Activated CD8-positive, alpha-beta T cell treated with anti-CD3 and anti-CD28 coated beads for 36 hours (primary cell): ENCODE results near the gene TTC33. TPM values are rescaled to one million over a fixed set of nuclear protein-coding genes. Genes with fewer than 3 reads are reported as not detected.

Source experiments
- ATAC-seq: fragments of 200-7000 bp; cut with Tn5 transposase; one replicate; pipeline ENCODE4 v1.10.0; 2021; ENCODE audit warnings: mild to moderate bottlenecking, moderate library complexity
- CTCF ChIA-PET: fragments of 350-600 bp; sonication (Branson Sonifier 250); formaldehyde crosslinking; loops from one replicate; lab custom pipeline; 2021; ENCODE audit warnings: antibody characterized with exemption; lab: Charles Lee
- POLR2A ChIA-PET: fragments of 350-600 bp; sonication (Branson Sonifier 250); formaldehyde crosslinking; loops from one replicate; lab custom pipeline; 2021; ENCODE audit warnings: antibody characterized with exemption; lab: Charles Lee
- DNase-seq: peaks from one replicate; pipeline ENCODE4 v3.0.0-alpha.2; 2020
- H3K27ac Mint-ChIP-seq: one replicate; pipeline ENCODE4 v1.8.0; 2021; ENCODE audit warnings: mild to moderate bottlenecking, mixed read lengths
- H3K27me3 Mint-ChIP-seq: one replicate; pipeline ENCODE4 v1.8.0; 2021; ENCODE audit warnings: mixed read lengths
- H3K36me3 Mint-ChIP-seq: one replicate; pipeline ENCODE4 v1.8.0; 2021; ENCODE audit warnings: low read depth, mixed read lengths
- H3K4me1 Mint-ChIP-seq: one replicate; pipeline ENCODE4 v1.8.0; 2021; ENCODE audit warnings: low read depth, mixed read lengths
- H3K4me3 Mint-ChIP-seq: one replicate; pipeline ENCODE4 v1.8.0; 2021; ENCODE audit warnings: mild to moderate bottlenecking, moderate library complexity, mixed read lengths
- H3K9me3 Mint-ChIP-seq: one replicate; pipeline ENCODE4 v1.8.0; 2021; ENCODE audit warnings: mixed read lengths
- intact Hi-C: fragments of 100-400 bp; cut with micrococcal nuclease; formaldehyde crosslinking; loops from one replicate; pipeline ENCODE4 v1.10.0; 2022
- total RNA-seq, 2 experiments: library from RNA; stranded (reverse); gene quantifications; one replicate each; pipeline ENCODE4 v1.2.3, GENCODE V29; 2021
- TF ChIP-seq, protein P1 (sequence below): fragments of 200-600 bp; IDR thresholded peaks from one replicate; pipeline ENCODE4 v1.8.0; 2022; ENCODE audit warnings: antibody characterized with exemption, mild to moderate bottlenecking

The TTC33 gene
- total RNA-seq, 2 experiments from 2014 or later, result 21.4 to 21.5 TPM

GRCh38 chr5:40683305-40683704 is 72.5 kb downstream of the TTC33 start:
- Mint-ChIP-seq H3K36me3 (peaks cover 83% of the 10 kb centered on the region), H3K4me1 (peaks cover 28% of the 10 kb centered on the region), H3K9me3 (no peaks in the 10 kb centered on the region), H3K4me3 (peak overlapping the region; percentile 99), H3K27me3 (no peaks in the 10 kb centered on the region), H3K27ac (peak overlapping the region; percentile 98)
- ATAC-seq (no peak), DNase-seq (no peak)
- POLR2A ChIA-PET, result interaction anchor here (1.4 to 3.8 kb wide), 4 partner anchors 149 to 300 kb away, joined by 3 to 15 read pairs (median 6); no protein-coding TSS in a partner anchor
- TF ChIP-seq, protein P1, sequence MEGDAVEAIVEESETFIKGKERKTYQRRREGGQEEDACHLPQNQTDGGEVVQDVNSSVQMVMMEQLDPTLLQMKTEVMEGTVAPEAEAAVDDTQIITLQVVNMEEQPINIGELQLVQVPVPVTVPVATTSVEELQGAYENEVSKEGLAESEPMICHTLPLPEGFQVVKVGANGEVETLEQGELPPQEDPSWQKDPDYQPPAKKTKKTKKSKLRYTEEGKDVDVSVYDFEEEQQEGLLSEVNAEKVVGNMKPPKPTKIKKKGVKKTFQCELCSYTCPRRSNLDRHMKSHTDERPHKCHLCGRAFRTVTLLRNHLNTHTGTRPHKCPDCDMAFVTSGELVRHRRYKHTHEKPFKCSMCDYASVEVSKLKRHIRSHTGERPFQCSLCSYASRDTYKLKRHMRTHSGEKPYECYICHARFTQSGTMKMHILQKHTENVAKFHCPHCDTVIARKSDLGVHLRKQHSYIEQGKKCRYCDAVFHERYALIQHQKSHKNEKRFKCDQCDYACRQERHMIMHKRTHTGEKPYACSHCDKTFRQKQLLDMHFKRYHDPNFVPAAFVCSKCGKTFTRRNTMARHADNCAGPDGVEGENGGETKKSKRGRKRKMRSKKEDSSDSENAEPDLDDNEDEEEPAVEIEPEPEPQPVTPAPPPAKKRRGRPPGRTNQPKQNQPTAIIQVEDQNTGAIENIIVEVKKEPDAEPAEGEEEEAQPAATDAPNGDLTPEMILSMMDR, result no peak
- CTCF ChIA-PET, result interaction anchor here (0.9 to 1.3 kb wide), 3 partner anchors 30 to 734 kb away, joined by 3 to 4 read pairs (median 3); no protein-coding TSS in a partner anchor
- intact Hi-C loops, result loop anchor here (10.0 kb wide), 2 partner anchors 659 to 1479 kb away; no protein-coding TSS in a partner anchor

- no peaks in the 10 kb centered on the region for H3K9me3 Mint-ChIP-seq
- H3K27ac Mint-ChIP-seq, result peak overlapping the region; percentile 98
- DNase-seq (peak; percentile 43), ATAC-seq (peak; percentile 7)
- intact Hi-C loops, result loop anchor here (10.0 kb wide), 2 partner anchors 658 to 1478 kb away; no protein-coding TSS in a partner anchor
- ChIA-PET CTCF (interaction anchor here (0.9 to 1.8 kb wide), 5 partner anchors 246 to 734 kb away, joined by 3 to 6 read pairs (median 3); no protein-coding TSS in a partner anchor), POLR2A (interaction anchor here (0.5 to 4.7 kb wide), 13 partner anchors 10 to 299 kb away, joined by 3 to 45 read pairs (median 5); partner anchors contain the start of gene RPL37)
- H3K4me3 Mint-ChIP-seq, result peak overlapping the region; percentile 99
- peaks cover 74% of the 10 kb centered on the region for H3K36me3 Mint-ChIP-seq
- H3K4me1 Mint-ChIP-seq, result peaks cover 23% of the 10 kb centered on the region
- TF ChIP-seq, protein P1, result no peak
- H3K27me3 Mint-ChIP-seq, result no peaks in the 10 kb centered on the region
These were observed 73.4 kb downstream of the TTC33 start for GRCh38 chr5:40682154-40683017.

DNA sequence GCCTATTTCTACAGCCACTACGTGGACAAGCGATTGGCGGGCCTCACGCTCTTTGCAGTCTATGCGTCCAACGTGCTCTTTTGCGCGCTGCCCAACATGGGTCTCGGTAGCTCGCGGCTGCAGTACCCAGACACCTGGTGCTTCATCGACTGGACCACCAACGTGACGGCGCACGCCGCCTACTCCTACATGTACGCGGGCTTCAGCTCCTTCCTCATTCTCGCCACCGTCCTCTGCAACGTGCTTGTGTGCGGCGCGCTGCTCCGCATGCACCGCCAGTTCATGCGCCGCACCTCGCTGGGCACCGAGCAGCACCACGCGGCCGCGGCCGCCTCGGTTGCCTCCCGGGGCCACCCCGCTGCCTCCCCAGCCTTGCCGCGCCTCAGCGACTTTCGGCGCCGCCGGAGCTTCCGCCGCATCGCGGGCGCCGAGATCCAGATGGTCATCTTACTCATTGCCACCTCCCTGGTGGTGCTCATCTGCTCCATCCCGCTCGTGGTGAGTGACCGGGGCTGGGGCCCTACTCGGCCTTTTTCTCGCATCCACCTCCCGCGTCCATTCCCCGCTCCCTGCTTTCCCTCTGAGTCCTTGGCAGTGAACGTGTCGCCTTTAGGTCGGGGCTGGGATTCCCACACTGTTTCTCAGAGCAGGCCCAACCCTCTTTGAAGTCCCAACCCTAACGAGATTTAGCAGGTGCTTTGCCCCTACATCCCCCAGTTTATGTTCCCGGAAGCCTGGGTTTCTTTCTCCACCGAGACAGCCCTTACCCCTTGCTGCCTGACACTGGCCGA is 74.2 kb downstream of the TTC33 start:
- peaks cover 29% of the 10 kb centered on the region for H3K4me1 Mint-ChIP-seq
- H3K4me3 Mint-ChIP-seq, result peak overlapping the region; percentile 99
- TF ChIP-seq, protein P1, result no peak
- POLR2A ChIA-PET, result interaction anchor here (0.9 to 4.7 kb wide), 18 partner anchors 8 to 406 kb away, joined by 3 to 45 read pairs (median 6); partner anchors contain the start of gene RPL37
- CTCF ChIA-PET, result interaction anchor here (0.9 to 1.8 kb wide), 6 partner anchors 67 to 515 kb away, joined by 3 to 6 read pairs (median 3); no protein-coding TSS in a partner anchor
- H3K36me3 Mint-ChIP-seq, result peaks cover 66% of the 10 kb centered on the region
- no peaks in the 10 kb centered on the region for H3K27me3 Mint-ChIP-seq
- DNase-seq (peak; percentile 77), ATAC-seq (no peak)
- H3K27ac Mint-ChIP-seq, result peak overlapping the region; percentile 98
- intact Hi-C loops, result loop anchor here (1.0 to 10.0 kb wide), 4 partner anchors 27 to 1477 kb away; no protein-coding TSS in a partner anchor
- H3K9me3 Mint-ChIP-seq, result no peaks in the 10 kb centered on the region

- H3K36me3 Mint-ChIP-seq, result peaks cover 59% of the 10 kb centered on the region
These were observed 74.9 kb downstream of the TTC33 start for GRCh38 chr5:40680741-40681362.

More at GRCh38 chr5:40680741-40681362, 74.9 kb downstream of the TTC33 start:
- TF ChIP-seq, protein P1, result peak; percentile 38
- ChIA-PET CTCF (interaction anchor here (1.0 to 1.8 kb wide), 8 partner anchors 8 to 514 kb away, joined by 3 to 6 read pairs (median 3); no protein-coding TSS in a partner anchor), POLR2A (interaction anchor here (0.5 to 4.7 kb wide), 25 partner anchors 9 to 1481 kb away, joined by 3 to 45 read pairs (median 4); partner anchors contain the start of gene RPL37)
- H3K27me3 Mint-ChIP-seq, result no peaks in the 10 kb centered on the region
- ATAC-seq, result no peak
- no peaks in the 10 kb centered on the region for H3K9me3 Mint-ChIP-seq
- H3K4me1 Mint-ChIP-seq, result peaks cover 29% of the 10 kb centered on the region
- intact Hi-C loops, result loop anchor here (1.0 to 10.0 kb wide), 4 partner anchors 26 to 1476 kb away; no protein-coding TSS in a partner anchor
- H3K27ac Mint-ChIP-seq, result peak overlapping the region; percentile 98
- DNase-seq, result peak; percentile 68
- peak overlapping the region; percentile 99 for H3K4me3 Mint-ChIP-seq
